ENCODE measurements around the gene STRN3.
"Not testable (repeated sequence)": the region's sequence is repeated elsewhere in the genome, so short reads cannot be mapped to it uniquely, and the experiment has no call there.

The STRN3 gene, protein sequence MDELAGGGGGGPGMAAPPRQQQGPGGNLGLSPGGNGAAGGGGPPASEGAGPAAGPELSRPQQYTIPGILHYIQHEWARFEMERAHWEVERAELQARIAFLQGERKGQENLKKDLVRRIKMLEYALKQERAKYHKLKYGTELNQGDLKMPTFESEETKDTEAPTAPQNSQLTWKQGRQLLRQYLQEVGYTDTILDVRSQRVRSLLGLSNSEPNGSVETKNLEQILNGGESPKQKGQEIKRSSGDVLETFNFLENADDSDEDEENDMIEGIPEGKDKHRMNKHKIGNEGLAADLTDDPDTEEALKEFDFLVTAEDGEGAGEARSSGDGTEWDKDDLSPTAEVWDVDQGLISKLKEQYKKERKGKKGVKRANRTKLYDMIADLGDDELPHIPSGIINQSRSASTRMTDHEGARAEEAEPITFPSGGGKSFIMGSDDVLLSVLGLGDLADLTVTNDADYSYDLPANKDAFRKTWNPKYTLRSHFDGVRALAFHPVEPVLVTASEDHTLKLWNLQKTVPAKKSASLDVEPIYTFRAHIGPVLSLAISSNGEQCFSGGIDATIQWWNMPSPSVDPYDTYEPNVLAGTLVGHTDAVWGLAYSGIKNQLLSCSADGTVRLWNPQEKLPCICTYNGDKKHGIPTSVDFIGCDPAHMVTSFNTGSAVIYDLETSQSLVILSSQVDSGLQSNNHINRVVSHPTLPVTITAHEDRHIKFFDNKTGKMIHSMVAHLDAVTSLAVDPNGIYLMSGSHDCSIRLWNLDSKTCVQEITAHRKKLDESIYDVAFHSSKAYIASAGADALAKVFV

GRCh38 chr14:31026077-31026449 is at the start of gene STRN3:
Gene STRN3 (minus strand): TSS chr14:31026379. CDS start chr14:31026185, 194 bp downstream.
- Histone ChIP-seq H3K4me3 (ENCODE audit: low read depth, low read length) (peak within 1 kb of the TSS; percentile 94), H3K27ac (ENCODE audit: low read depth, low read length) (peak within 1 kb of the TSS; percentile 97), H3K36me3 (ENCODE audit: control insufficient read depth, insufficient read depth, low read length) (no peaks in the 10 kb centered on the region), H3K4me1 (ENCODE audit: control insufficient read depth, insufficient read depth, low read length) (peaks cover 17% of the 10 kb centered on the region; the same call in 1 of the 2 replicates), H3K27me3 (ENCODE audit: control insufficient read depth, insufficient read depth, low read length) (no peaks in the 10 kb centered on the region), H3K9me3 (ENCODE audit: control insufficient read depth, insufficient read depth, low read length) (no peaks in the 10 kb centered on the region), H3K9ac (ENCODE audit: low read depth, low read length) (peak within 1 kb of the TSS; percentile 93)

- no peaks in the 10 kb centered on the region for H3K9me3 ChIP-seq (ENCODE audit: control insufficient read depth, insufficient read depth, low read length)
- H3K4me3 ChIP-seq (ENCODE audit: low read depth, low read length): no peak overlapping the region
- H3K4me1 ChIP-seq (ENCODE audit: control insufficient read depth, insufficient read depth, low read length): no peaks in the 10 kb centered on the region
- no peak overlapping the region for H3K9ac ChIP-seq (ENCODE audit: low read depth, low read length)
- no peaks in the 10 kb centered on the region for H3K27me3 ChIP-seq (ENCODE audit: control insufficient read depth, insufficient read depth, low read length)
- no peak overlapping the region for H3K27ac ChIP-seq (ENCODE audit: low read depth, low read length)
- H3K36me3 ChIP-seq (ENCODE audit: control insufficient read depth, insufficient read depth, low read length): peaks cover 8% of the 10 kb centered on the region
Observed at GRCh38 chr14:31075144-31075543, 49.0 kb upstream of the STRN3 start.

DNA sequence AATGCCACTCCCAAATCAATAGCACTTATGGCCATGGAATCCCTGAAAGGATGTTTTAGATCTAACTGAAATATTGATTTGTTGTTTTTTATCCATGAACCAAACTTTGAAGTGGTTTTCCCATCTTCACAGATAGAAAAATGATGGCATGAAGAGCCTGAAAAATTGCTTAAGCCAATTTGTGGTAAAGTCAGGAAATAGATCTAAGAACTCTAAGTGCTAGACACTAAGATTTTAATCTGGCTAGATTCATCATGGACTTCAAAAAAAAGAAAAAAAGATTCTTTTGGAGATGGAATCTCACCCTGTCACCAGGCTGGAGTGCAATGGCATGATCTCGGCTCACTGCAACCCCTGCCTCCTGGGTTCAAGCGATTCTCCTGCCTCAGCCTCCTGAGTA is 45.0 kb upstream of the STRN3 start:
- Histone ChIP-seq H3K9me3 (ENCODE audit: control insufficient read depth, insufficient read depth, low read length) (no peaks in the 10 kb centered on the region), H3K36me3 (ENCODE audit: control insufficient read depth, insufficient read depth, low read length) (peaks cover 8% of the 10 kb centered on the region), H3K9ac (ENCODE audit: low read depth, low read length) (no peak overlapping the region), H3K27ac (ENCODE audit: low read depth, low read length) (no peak overlapping the region), H3K4me3 (ENCODE audit: low read depth, low read length) (no peak overlapping the region), H3K27me3 (ENCODE audit: control insufficient read depth, insufficient read depth, low read length) (no peaks in the 10 kb centered on the region), H3K4me1 (ENCODE audit: control insufficient read depth, insufficient read depth, low read length) (no peaks in the 10 kb centered on the region)

GRCh38 chr14:31070431-31070830 is 44.3 kb upstream of the STRN3 start:
- Histone ChIP-seq H3K36me3 (ENCODE audit: control insufficient read depth, insufficient read depth, low read length) (peaks cover 7% of the 10 kb centered on the region), H3K9me3 (ENCODE audit: control insufficient read depth, insufficient read depth, low read length) (no peaks in the 10 kb centered on the region), H3K4me3 (ENCODE audit: low read depth, low read length) (no peak overlapping the region), H3K27me3 (ENCODE audit: control insufficient read depth, insufficient read depth, low read length) (no peaks in the 10 kb centered on the region), H3K4me1 (ENCODE audit: control insufficient read depth, insufficient read depth, low read length) (no peaks in the 10 kb centered on the region), H3K27ac (ENCODE audit: low read depth, low read length) (no peak overlapping the region), H3K9ac (ENCODE audit: low read depth, low read length) (no peak overlapping the region)

DNA sequence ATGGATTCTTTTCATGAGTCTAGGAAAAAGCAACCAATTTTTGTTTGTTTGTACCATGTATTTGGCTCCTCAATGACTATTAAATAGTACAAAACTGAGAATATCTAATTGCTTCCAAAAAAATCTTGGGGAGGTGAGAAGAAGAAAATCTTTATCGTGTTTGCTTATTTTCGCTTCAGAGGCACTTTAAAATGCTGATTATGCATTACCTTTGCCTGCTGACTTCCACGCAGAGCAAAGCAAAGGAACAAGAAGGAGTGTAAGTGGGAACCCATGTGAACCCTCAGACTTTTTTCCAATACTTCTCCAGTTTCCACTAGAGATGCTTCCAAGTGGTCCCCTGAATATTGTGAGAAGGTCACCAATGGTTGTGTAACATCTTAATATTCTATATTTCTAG is 43.2 kb upstream of the STRN3 start:
- no peak overlapping the region for H3K4me3 ChIP-seq (ENCODE audit: low read depth, low read length)
- H3K9ac ChIP-seq (ENCODE audit: low read depth, low read length): no peak overlapping the region
- no peaks in the 10 kb centered on the region for H3K4me1 ChIP-seq (ENCODE audit: control insufficient read depth, insufficient read depth, low read length)
- H3K36me3 ChIP-seq (ENCODE audit: control insufficient read depth, insufficient read depth, low read length): no peaks in the 10 kb centered on the region
- no peaks in the 10 kb centered on the region for H3K27me3 ChIP-seq (ENCODE audit: control insufficient read depth, insufficient read depth, low read length)
- H3K9me3 ChIP-seq (ENCODE audit: control insufficient read depth, insufficient read depth, low read length): no peaks in the 10 kb centered on the region
- no peak overlapping the region for H3K27ac ChIP-seq (ENCODE audit: low read depth, low read length)

DNA sequence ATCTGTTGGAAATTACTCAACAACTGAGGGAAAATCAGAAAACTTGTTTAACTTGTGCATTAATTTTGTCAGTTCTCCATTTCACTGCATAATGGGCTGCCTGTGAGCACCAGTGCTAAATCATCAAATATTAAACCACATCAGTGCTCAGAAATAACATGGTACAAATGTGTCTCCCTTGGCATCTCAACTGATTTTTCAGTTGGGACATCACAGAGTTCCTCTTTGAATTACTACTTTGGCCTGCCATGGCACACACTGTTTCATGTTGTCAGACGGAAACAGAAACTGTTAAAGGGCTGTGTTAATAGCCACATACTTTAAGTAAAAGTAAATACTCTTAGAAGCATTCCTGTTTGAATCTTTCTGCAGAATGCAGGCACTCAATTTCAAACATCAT is 42.1 kb upstream of the STRN3 start:
- Histone ChIP-seq H3K27me3 (ENCODE audit: control insufficient read depth, insufficient read depth, low read length) (no peaks in the 10 kb centered on the region), H3K36me3 (ENCODE audit: control insufficient read depth, insufficient read depth, low read length) (no peaks in the 10 kb centered on the region), H3K27ac (ENCODE audit: low read depth, low read length) (no peak overlapping the region), H3K9ac (ENCODE audit: low read depth, low read length) (no peak overlapping the region), H3K4me1 (ENCODE audit: control insufficient read depth, insufficient read depth, low read length) (no peaks in the 10 kb centered on the region), H3K9me3 (ENCODE audit: control insufficient read depth, insufficient read depth, low read length) (no peaks in the 10 kb centered on the region), H3K4me3 (ENCODE audit: low read depth, low read length) (no peak overlapping the region)

GRCh38 chr14:31062908-31063307 is 36.7 kb upstream of the STRN3 start:
- not testable (repeated sequence) for H3K4me3 ChIP-seq (ENCODE audit: low read depth, low read length); H3K36me3 ChIP-seq (ENCODE audit: control insufficient read depth, insufficient read depth, low read length)
- H3K4me1 ChIP-seq (ENCODE audit: control insufficient read depth, insufficient read depth, low read length): peaks cover 18% of the 10 kb centered on the region

GRCh38 chr14:31060253-31060875 is 34.2 kb upstream of the STRN3 start:
- Histone ChIP-seq H3K27ac (ENCODE audit: low read depth, low read length) (peak overlapping the region; percentile 74), H3K36me3 (ENCODE audit: control insufficient read depth, insufficient read depth, low read length) (no peaks in the 10 kb centered on the region), H3K4me3 (ENCODE audit: low read depth, low read length) (no peak overlapping the region), H3K27me3 (ENCODE audit: control insufficient read depth, insufficient read depth, low read length) (no peaks in the 10 kb centered on the region), H3K9ac (ENCODE audit: low read depth, low read length) (no peak overlapping the region; the same call in 1 of the 2 replicates), H3K9me3 (ENCODE audit: control insufficient read depth, insufficient read depth, low read length) (no peaks in the 10 kb centered on the region), H3K4me1 (ENCODE audit: control insufficient read depth, insufficient read depth, low read length) (peaks cover 18% of the 10 kb centered on the region)

More at GRCh38 chr14:31062908-31063307, 36.7 kb upstream of the STRN3 start:
- not testable (repeated sequence) for H3K27ac ChIP-seq (ENCODE audit: low read depth, low read length); H3K9ac ChIP-seq (ENCODE audit: low read depth, low read length); H3K9me3 ChIP-seq (ENCODE audit: control insufficient read depth, insufficient read depth, low read length); H3K27me3 ChIP-seq (ENCODE audit: control insufficient read depth, insufficient read depth, low read length)

DNA sequence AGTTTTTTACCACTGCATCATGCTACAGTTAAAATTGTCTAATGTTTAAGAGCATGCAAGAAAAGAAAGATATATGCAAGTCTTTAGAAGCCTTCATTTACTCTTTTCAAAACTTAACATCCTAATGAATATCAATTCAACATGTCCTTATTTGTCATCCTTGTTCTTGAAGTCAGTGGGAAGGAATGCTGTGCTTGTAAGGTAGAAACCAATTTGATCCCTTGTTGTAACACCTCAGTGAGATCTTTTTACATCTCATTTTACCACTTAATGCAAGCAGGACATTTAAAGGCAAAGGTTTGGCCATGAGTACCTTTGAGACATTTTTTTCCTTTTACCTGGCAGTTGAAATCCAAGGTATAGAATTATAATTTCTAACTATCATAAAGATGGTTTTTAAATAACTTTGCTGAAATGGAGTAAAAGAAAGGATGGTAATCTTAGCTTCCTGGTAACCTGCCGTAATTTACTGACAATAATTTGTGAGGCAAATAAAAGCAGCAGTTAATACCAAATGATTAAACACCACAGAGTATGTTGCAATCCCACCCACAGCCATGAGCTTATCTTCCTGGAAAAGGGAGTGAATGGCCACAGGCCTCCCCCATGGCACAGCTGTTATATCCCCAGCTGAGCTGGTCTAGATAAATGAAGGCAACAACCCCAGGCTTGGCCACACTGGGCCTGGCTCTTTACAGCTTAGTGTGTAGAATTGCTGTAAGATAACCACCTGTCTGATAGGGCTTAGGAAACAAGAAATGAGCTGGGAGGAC is 33.2 kb upstream of the STRN3 start:
- no peaks in the 10 kb centered on the region for H3K36me3 ChIP-seq (ENCODE audit: control insufficient read depth, insufficient read depth, low read length)
- no peaks in the 10 kb centered on the region for H3K27me3 ChIP-seq (ENCODE audit: control insufficient read depth, insufficient read depth, low read length)
- H3K4me3 ChIP-seq (ENCODE audit: low read depth, low read length): no peak overlapping the region
- H3K9ac ChIP-seq (ENCODE audit: low read depth, low read length): peak overlapping the region; percentile 5; the same call in 1 of the 2 replicates
- peaks cover 18% of the 10 kb centered on the region for H3K4me1 ChIP-seq (ENCODE audit: control insufficient read depth, insufficient read depth, low read length)
- H3K27ac ChIP-seq (ENCODE audit: low read depth, low read length): peak overlapping the region; percentile 80
- no peaks in the 10 kb centered on the region for H3K9me3 ChIP-seq (ENCODE audit: control insufficient read depth, insufficient read depth, low read length)

- Histone ChIP-seq H3K4me3 (ENCODE audit: low read depth, low read length) (no peak overlapping the region), H3K27me3 (ENCODE audit: control insufficient read depth, insufficient read depth, low read length) (no peaks in the 10 kb centered on the region), H3K4me1 (ENCODE audit: control insufficient read depth, insufficient read depth, low read length) (peaks cover 18% of the 10 kb centered on the region), H3K27ac (ENCODE audit: low read depth, low read length) (no peak overlapping the region), H3K9ac (ENCODE audit: low read depth, low read length) (no peak overlapping the region), H3K36me3 (ENCODE audit: control insufficient read depth, insufficient read depth, low read length) (no peaks in the 10 kb centered on the region), H3K9me3 (ENCODE audit: control insufficient read depth, insufficient read depth, low read length) (no peaks in the 10 kb centered on the region)
Observed at GRCh38 chr14:31057701-31058364, 31.7 kb upstream of the STRN3 start.
